GM12891 (cell line): ENCODE data around the gene USP15.

ENCODE experiments used
- DNase-seq: peaks from one replicate; pipeline ENCODE4 v3.0.0; 2011; ENCODE audit warnings: low spot score; ENCODE audit not compliant: insufficient read length
- FAIRE-seq: peaks from 2 replicates; lab custom pipeline; 2011; peaks lifted over from hg19 to GRCh38; lab: Jason Lieb, UNC
- PAX5 ChIP-seq: IDR thresholded peaks from 2 replicates; pipeline ENCODE4 v1.6.1; 2011; ENCODE audit warnings: low read length, moderate library complexity, mild to moderate bottlenecking; ENCODE audit not compliant: insufficient read depth, severe bottlenecking
- POLR2A ChIP-seq: IDR thresholded peaks from 2 replicates; pipeline ENCODE4 v1.6.1; 2011; ENCODE audit warnings: low read depth, low read length, control low read depth
- POLR2AphosphoS5 ChIP-seq: IDR thresholded peaks from 2 replicates; pipeline ENCODE4 v1.6.1; 2011; ENCODE audit warnings: low read depth, low read length, control low read depth
- POU2F2 ChIP-seq: IDR thresholded peaks from 2 replicates; pipeline ENCODE4 v1.6.1; 2011; ENCODE audit warnings: low read depth, mild to moderate bottlenecking, control low read depth, low read length, moderate library complexity
- SPI1 ChIP-seq: IDR thresholded peaks from 2 replicates; pipeline ENCODE4 v1.6.1; 2011; ENCODE audit warnings: low read depth, low read length, control low read depth
- TAF1 ChIP-seq: IDR thresholded peaks from 2 replicates; pipeline ENCODE4 v1.6.1; 2011; ENCODE audit warnings: low read depth, low read length, control low read depth

The USP15 gene

DNA sequence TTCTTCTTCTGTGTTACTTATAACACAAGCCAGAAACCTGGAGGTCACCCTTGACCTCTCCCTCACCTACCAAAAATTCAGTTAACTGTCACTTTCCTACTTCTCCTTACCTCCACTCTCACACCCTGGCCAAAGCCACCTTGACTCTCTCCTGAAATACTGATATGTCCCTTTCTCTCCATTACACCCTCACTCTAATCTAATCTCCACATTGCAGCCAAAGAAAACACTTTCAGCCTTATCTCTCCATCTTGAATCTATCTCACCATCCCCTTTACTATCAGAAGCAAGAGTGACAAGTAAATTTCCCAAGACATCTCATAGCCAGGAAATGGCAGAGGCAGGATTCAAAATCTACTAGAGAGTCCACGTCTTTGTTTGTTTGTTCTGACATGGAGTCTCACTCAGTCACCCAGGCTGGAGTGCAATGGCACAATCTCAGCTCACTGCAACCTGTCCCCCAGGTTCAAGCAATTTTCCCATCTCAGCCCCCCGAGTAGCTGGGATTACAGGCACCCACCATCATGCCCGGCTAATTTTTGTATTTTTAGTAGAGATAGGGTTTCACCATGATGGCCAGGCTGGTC lies 28.0 kb upstream of the USP15 start:
- TF ChIP-seq PAX5 (no peak), POU2F2 (no peak), POLR2AphosphoS5 (no peak), POLR2A (no peak), TAF1 (no peak), SPI1 (no peak)
- DNase-seq (no peak), FAIRE-seq (no peak)

GRCh38 chr12:62233805-62234204 lies 26.4 kb upstream of the USP15 start:
- TF ChIP-seq PAX5 (no peak), TAF1 (no peak), POLR2AphosphoS5 (no peak), POLR2A (no peak), SPI1 (no peak), POU2F2 (no peak)
- FAIRE-seq (no peak), DNase-seq (no peak)

DNA sequence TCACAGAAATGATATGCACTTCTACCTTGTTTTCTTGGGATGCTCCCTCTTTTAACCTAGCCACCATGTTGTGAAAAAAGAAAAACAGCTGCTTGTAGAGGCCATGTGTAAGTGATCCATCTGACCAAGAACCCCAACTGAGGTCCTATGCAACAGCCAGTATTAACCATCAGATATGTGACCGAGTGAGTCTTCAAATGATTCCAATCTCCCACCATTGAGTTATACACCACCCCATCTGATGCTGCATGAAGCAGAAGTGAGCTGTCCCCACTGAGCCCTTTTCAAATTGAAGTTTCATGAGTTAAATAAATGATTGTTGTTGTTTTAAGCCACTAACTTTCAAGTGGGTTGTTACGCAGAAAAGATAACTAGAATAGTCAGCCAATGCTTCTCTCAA lies 20.6 kb upstream of the USP15 start:
- TF ChIP-seq TAF1: no peak
- no peak for FAIRE-seq
- no peak for DNase-seq

- FAIRE-seq: no peak
- TF ChIP-seq POU2F2 (no peak), SPI1 (no peak), PAX5 (no peak), POLR2AphosphoS5 (no peak), TAF1 (no peak), POLR2A (no peak)
- no peak for DNase-seq
Observed at GRCh38 chr12:62247281-62248045, 12.7 kb upstream of the USP15 start.

- FAIRE-seq (no peak), DNase-seq (no peak)
- TF ChIP-seq POU2F2 (no peak), SPI1 (no peak), POLR2A (no peak), PAX5 (no peak), TAF1 (no peak), POLR2AphosphoS5 (no peak)
Observed at GRCh38 chr12:62248873-62249272, 11.3 kb upstream of the USP15 start.

- no peak for DNase-seq
- no peak for FAIRE-seq
- no peak for TF ChIP-seq POLR2A
- no peak for TF ChIP-seq TAF1
- no peak for TF ChIP-seq SPI1
- no peak for TF ChIP-seq PAX5
- TF ChIP-seq POU2F2: no peak
- no peak for TF ChIP-seq POLR2AphosphoS5
Observed at GRCh38 chr12:62249419-62249818, 10.8 kb upstream of the USP15 start.

GRCh38 chr12:62250671-62251608 lies 9.3 kb upstream of the USP15 start:
- FAIRE-seq: peak; percentile 50
- DNase-seq: no peak
- no peak for TF ChIP-seq SPI1
- TF ChIP-seq POLR2AphosphoS5: no peak
- TF ChIP-seq TAF1: no peak
- no peak for TF ChIP-seq PAX5
- TF ChIP-seq POLR2A: no peak

DNA sequence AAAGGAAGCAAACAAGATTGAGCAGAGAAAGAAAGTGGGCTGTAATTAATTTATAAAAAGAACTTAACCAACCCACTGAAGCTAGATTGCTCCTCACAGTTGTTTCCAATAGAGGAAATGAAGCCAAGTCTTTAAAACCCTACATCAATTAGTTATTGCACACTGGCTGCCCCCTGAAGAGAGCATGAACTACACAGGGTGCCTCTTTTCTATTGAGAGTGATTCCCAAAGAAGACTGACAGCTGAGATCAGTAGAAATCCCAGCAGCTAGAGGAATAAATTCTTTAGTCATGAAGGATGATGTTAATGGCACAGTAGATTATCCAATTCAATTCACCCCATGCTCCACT lies 8.6 kb upstream of the USP15 start:
- FAIRE-seq (no peak), DNase-seq (no peak)
- TF ChIP-seq POU2F2: no peak
- no peak for TF ChIP-seq POLR2AphosphoS5
- no peak for TF ChIP-seq SPI1
- no peak for TF ChIP-seq POLR2A
- TF ChIP-seq TAF1: no peak
- no peak for TF ChIP-seq PAX5

- TF ChIP-seq POLR2A: no peak
- TF ChIP-seq TAF1: no peak
- no peak for TF ChIP-seq SPI1
- TF ChIP-seq POLR2AphosphoS5: no peak
- TF ChIP-seq POU2F2: no peak
- TF ChIP-seq PAX5: no peak
- FAIRE-seq (no peak), DNase-seq (no peak)
Observed at GRCh38 chr12:62252576-62252975, 7.6 kb upstream of the USP15 start.
